Right lobe of liver (tissue), 4 donors: Measurements from ENCODE around the gene CRAMP1.
"Not testable (repeated sequence)": the region's sequence is repeated elsewhere in the genome, so short reads cannot be mapped to it uniquely, and the experiment has no call there.

Source experiments
- POLR2A ChIP-seq: fragments of 450-650 bp; IDR thresholded peaks from one replicate; pipeline ENCODE4 v1.6.1; 2017; ENCODE audit warnings: antibody characterized with exemption, mild to moderate bottlenecking
- TF ChIP-seq, protein P1 (sequence below), 4 donors: fragments of 200-600 bp in 3 of 4; fragments of 450-650 bp in 1 of 4; IDR thresholded peaks; one replicate each; pipeline versions ENCODE4 v1.5.1 to v1.8.0; 2016 to 2022; ENCODE audit warnings: antibody characterized with exemption in 4 of 4, mild to moderate bottlenecking in 2 of 4
- donor health status: DM: no; HTN: no; CAD: no.
- donor health status: DM: no; HTN: no; CAD: no.
- donor health status: DM: no; HTN: yes; CAD: no.

DNA sequence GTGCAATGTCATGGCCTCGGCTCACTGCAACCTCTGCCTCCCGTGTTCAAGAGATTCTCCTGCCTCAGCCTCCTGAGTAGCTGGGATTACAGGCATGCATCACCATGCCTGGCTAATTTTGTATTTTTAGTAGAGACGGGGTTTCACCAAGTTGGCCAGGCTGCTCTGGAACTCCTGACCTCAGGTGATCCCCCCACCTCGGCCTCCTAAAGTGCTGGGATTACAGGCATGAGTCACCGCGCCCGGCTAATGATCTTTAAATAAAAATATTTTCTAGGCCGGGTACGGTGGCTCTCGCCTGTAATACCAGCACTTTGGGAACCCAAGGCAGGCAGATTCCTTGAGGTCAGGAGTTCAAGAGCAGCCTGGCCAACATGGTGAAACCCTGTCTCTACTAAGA, 106.1 kb downstream of the CRAMP1 start:
- TF ChIP-seq, protein P1, sequence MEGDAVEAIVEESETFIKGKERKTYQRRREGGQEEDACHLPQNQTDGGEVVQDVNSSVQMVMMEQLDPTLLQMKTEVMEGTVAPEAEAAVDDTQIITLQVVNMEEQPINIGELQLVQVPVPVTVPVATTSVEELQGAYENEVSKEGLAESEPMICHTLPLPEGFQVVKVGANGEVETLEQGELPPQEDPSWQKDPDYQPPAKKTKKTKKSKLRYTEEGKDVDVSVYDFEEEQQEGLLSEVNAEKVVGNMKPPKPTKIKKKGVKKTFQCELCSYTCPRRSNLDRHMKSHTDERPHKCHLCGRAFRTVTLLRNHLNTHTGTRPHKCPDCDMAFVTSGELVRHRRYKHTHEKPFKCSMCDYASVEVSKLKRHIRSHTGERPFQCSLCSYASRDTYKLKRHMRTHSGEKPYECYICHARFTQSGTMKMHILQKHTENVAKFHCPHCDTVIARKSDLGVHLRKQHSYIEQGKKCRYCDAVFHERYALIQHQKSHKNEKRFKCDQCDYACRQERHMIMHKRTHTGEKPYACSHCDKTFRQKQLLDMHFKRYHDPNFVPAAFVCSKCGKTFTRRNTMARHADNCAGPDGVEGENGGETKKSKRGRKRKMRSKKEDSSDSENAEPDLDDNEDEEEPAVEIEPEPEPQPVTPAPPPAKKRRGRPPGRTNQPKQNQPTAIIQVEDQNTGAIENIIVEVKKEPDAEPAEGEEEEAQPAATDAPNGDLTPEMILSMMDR (IDR thresholded peaks at IDR 0.05), result not testable (repeated sequence)
- not testable (repeated sequence) for TF ChIP-seq POLR2A
